Limb (tissue), 2 donors: ENCODE results near the gene CALM1.
A peak's percentile ranks its signal among the peaks of the same experiment; 100 is the strongest.

Experiments used
- DNase-seq, 2 donors: peaks; one replicate each; pipeline ENCODE4 v3.0.0-alpha.2; 2016; ENCODE audit errors: extremely low spot score in 2 of 2

The CALM1 gene

GRCh38 chr14:90440592-90440991 is 43.8 kb downstream of the CALM1 start:
- no peak for DNase-seq

GRCh38 chr14:90442388-90442787 is 45.6 kb downstream of the CALM1 start:
- DNase-seq, result no peak

GRCh38 chr14:90443161-90444076 is 46.6 kb downstream of the CALM1 start:
- DNase-seq, result no peak

- DNase-seq, result no peak
These were observed 47.4 kb downstream of the CALM1 start for GRCh38 chr14:90444077-90444696.

- no peak for DNase-seq
These were observed 48.2 kb downstream of the CALM1 start for GRCh38 chr14:90445011-90445410.

GRCh38 chr14:90446405-90446804 is 49.6 kb downstream of the CALM1 start:
- no peak for DNase-seq

- no peak for DNase-seq
These were observed 51.1 kb downstream of the CALM1 start for GRCh38 chr14:90447720-90448497.

GRCh38 chr14:90449411-90449810 is 52.6 kb downstream of the CALM1 start:
- DNase-seq, result no peak

- DNase-seq, result no peak
These were observed 53.3 kb downstream of the CALM1 start for GRCh38 chr14:90450151-90450550.

- no peak for DNase-seq
These were observed 53.8 kb downstream of the CALM1 start for GRCh38 chr14:90450667-90451066.

GRCh38 chr14:90451443-90451842 is 54.6 kb downstream of the CALM1 start:
- DNase-seq, result no peak

GRCh38 chr14:90451961-90452360 is 55.1 kb downstream of the CALM1 start:
- DNase-seq, result no peak

GRCh38 chr14:90452366-90452765 is 55.5 kb downstream of the CALM1 start:
- no peak for DNase-seq

- DNase-seq, result peak; percentile 25 to 70
These were observed 56.6 kb downstream of the CALM1 start for GRCh38 chr14:90453401-90453951.

GRCh38 chr14:90454041-90455000 is 57.5 kb downstream of the CALM1 start:
- peak; percentile 83 to 91 for DNase-seq

- peak in 1 of 2 donors; percentile 48 for DNase-seq
These were observed 58.3 kb downstream of the CALM1 start for GRCh38 chr14:90455100-90455571.

- DNase-seq, result no peak
These were observed 59.7 kb downstream of the CALM1 start for GRCh38 chr14:90456551-90456950.

GRCh38 chr14:90457186-90457585 is 60.4 kb downstream of the CALM1 start:
- DNase-seq, result no peak
